ENCODE results near the gene TRIO.

- TF ChIP-seq CTCF (IDR thresholded peaks at IDR 0.05; ENCODE audit: low read depth, low read length, poor library complexity, severe bottlenecking) (no peak), EZH2phosphoT487 (IDR thresholded peaks at IDR 0.05; ENCODE audit: borderline replicate concordance, low read length) (no peak)
Measured at GRCh38 chr5:14221732-14222131, 78.6 kb downstream of the TRIO start.
